ENCODE results near the gene FGF2. TPM values are rescaled to one million over a fixed set of nuclear protein-coding genes. Genes with fewer than 3 reads are reported as not detected.
"Not testable (repeated sequence)": the region's sequence is repeated elsewhere in the genome, so short reads cannot be mapped to it uniquely, and the experiment has no call there.

Gene FGF2
- total RNA-seq, 1 experiment from 2014 or later, result 99.0 TPM

GRCh38 chr4:122865425-122865824, 38.8 kb downstream of the FGF2 start:
- Mint-ChIP-seq H3K27ac (no peak overlapping the region), H3K27me3 (ENCODE audit: low read depth) (no peaks in the 10 kb centered on the region), H3K4me3 (no peak overlapping the region), H3K36me3 (ENCODE audit: insufficient read depth in 1 of 3, low read depth in 3 of 3) (peaks cover 14 to 27% (median 17%) of the 10 kb centered on the region in 3 experiments), H3K4me1 (peaks cover 50 to 53% of the 10 kb centered on the region in 2 experiments), H3K9me3 (peaks cover 3 to 10% of the 10 kb centered on the region in 2 experiments; a peak in 4 of 5 replicates)
- no peak overlapping the region for H2AK5ac ChIP-seq (ENCODE audit: insufficient read length, low read length)
- H3K4ac ChIP-seq (ENCODE audit: low read depth, low read length), result no peak overlapping the region
- H4K91ac ChIP-seq (ENCODE audit: insufficient read length, low read depth, low read length), result no peak overlapping the region
- peaks cover 61% of the 10 kb centered on the region; the same call in 1 of the 2 replicates for H3K79me2 ChIP-seq (ENCODE audit: insufficient read depth, low read length)
- no peak overlapping the region for H2BK120ac ChIP-seq (ENCODE audit: low read depth, low read length, poor library complexity, severe bottlenecking)
- H3K18ac ChIP-seq (ENCODE audit: insufficient read length, low read depth, low read length), result no peak overlapping the region
- H3K9ac ChIP-seq (ENCODE audit: extremely low read depth, insufficient read length, low read length), result no peak overlapping the region
- no peak overlapping the region for H2BK15ac ChIP-seq (ENCODE audit: low read depth, low read length)
- H3K4me1 ChIP-seq (ENCODE audit: insufficient read depth, low read length), result peaks cover 3% of the 10 kb centered on the region; the same call in 1 of the 2 replicates
- H3K14ac ChIP-seq (ENCODE audit: insufficient read depth, low read length), result no peak overlapping the region
- H2BK12ac ChIP-seq (ENCODE audit: insufficient read length, low read depth, low read length), result no peak overlapping the region
- no peak overlapping the region for H3K56ac ChIP-seq (ENCODE audit: insufficient read length, low read depth, low read length)
- WGBS (ENCODE audit: extremely low coverage, insufficient read length, low lambda C conversion rate), result no CpG with 5 or more reads among the region's 4 CpGs
- no peak for DNase-seq
- H3K4me2 ChIP-seq (ENCODE audit: insufficient read depth, insufficient read length, low read length), result no peak overlapping the region
- no peaks in the 10 kb centered on the region for H3K27me3 ChIP-seq (ENCODE audit: insufficient read depth, low read length)
- no peaks in the 10 kb centered on the region for H3K9me3 ChIP-seq (ENCODE audit: control insufficient read depth, low read depth, low read length)
- no peak overlapping the region for H3K27ac ChIP-seq (ENCODE audit: insufficient read length, low read depth, low read length)
- no peak overlapping the region for H4K5ac ChIP-seq (ENCODE audit: insufficient read length, low read depth, low read length)
- H4K20me1 ChIP-seq (ENCODE audit: control insufficient read depth, insufficient read depth, insufficient read length), result no peaks in the 10 kb centered on the region
- no peak overlapping the region for H2AFZ ChIP-seq (ENCODE audit: low read length)
- H3T11ph ChIP-seq (ENCODE audit: low read length), result no peak overlapping the region
- TF ChIP-seq, protein P1, sequence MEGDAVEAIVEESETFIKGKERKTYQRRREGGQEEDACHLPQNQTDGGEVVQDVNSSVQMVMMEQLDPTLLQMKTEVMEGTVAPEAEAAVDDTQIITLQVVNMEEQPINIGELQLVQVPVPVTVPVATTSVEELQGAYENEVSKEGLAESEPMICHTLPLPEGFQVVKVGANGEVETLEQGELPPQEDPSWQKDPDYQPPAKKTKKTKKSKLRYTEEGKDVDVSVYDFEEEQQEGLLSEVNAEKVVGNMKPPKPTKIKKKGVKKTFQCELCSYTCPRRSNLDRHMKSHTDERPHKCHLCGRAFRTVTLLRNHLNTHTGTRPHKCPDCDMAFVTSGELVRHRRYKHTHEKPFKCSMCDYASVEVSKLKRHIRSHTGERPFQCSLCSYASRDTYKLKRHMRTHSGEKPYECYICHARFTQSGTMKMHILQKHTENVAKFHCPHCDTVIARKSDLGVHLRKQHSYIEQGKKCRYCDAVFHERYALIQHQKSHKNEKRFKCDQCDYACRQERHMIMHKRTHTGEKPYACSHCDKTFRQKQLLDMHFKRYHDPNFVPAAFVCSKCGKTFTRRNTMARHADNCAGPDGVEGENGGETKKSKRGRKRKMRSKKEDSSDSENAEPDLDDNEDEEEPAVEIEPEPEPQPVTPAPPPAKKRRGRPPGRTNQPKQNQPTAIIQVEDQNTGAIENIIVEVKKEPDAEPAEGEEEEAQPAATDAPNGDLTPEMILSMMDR (conservative IDR thresholded peaks at IDR 0.05), result no peak
- no peaks in the 10 kb centered on the region for H3K23me2 ChIP-seq (ENCODE audit: insufficient read length, low read depth, low read length, poor library complexity, severe bottlenecking)
- no peak overlapping the region for H4K8ac ChIP-seq (replicated peaks; ENCODE audit: insufficient read length, low read depth, low read length)
- H2BK5ac ChIP-seq (ENCODE audit: insufficient read length, low read length), result no peak overlapping the region
- no peak overlapping the region for H2BK20ac ChIP-seq (ENCODE audit: low read depth, low read length, poor library complexity, severe bottlenecking)
- no peak overlapping the region for H3K23ac ChIP-seq (ENCODE audit: insufficient read length, low read depth, low read length)
- peaks cover 2% of the 10 kb centered on the region for H3K79me1 ChIP-seq (ENCODE audit: insufficient read depth, low read depth, low read length, poor library complexity, severe bottlenecking)

DNA sequence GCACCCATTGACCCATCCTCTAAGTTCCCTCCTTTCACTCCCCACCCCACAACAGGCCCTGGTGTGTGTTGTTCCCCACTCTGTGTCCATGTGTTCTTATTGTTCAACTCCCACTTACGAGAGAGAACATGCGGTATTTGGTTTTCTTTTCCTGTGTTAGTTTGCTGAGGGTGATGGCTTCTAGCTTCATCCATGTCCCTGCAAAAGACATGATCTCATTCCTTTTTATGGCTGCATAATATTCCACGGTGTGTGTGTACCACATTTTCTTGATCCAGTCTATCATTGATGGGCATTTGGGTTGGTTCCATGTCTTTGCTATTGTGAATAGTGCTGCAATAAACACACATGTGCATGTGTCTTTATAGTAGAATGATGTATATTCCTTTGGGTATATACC, 41.6 kb downstream of the FGF2 start:
- H4K20me1 ChIP-seq (ENCODE audit: control insufficient read depth, insufficient read depth, insufficient read length); H3K14ac ChIP-seq (ENCODE audit: insufficient read depth, low read length); H3K4me2 ChIP-seq (ENCODE audit: insufficient read depth, insufficient read length, low read length); H3K27me3 ChIP-seq (ENCODE audit: insufficient read depth, low read length); H4K91ac ChIP-seq (ENCODE audit: insufficient read length, low read depth, low read length); H2AK5ac ChIP-seq (ENCODE audit: insufficient read length, low read length); H3K18ac ChIP-seq (ENCODE audit: insufficient read length, low read depth, low read length); H4K8ac ChIP-seq (replicated peaks; ENCODE audit: insufficient read length, low read depth, low read length); H3K27me3 Mint-ChIP-seq (ENCODE audit: low read depth); H3K79me1 ChIP-seq (ENCODE audit: insufficient read depth, low read depth, low read length, poor library complexity, severe bottlenecking); H2BK120ac ChIP-seq (ENCODE audit: low read depth, low read length, poor library complexity, severe bottlenecking); H3K23ac ChIP-seq (ENCODE audit: insufficient read length, low read depth, low read length); DNase-seq; H3K9me3 Mint-ChIP-seq; H3K4me3 Mint-ChIP-seq; H3K23me2 ChIP-seq (ENCODE audit: insufficient read length, low read depth, low read length, poor library complexity, severe bottlenecking); H2BK5ac ChIP-seq (ENCODE audit: insufficient read length, low read length); H3T11ph ChIP-seq (ENCODE audit: low read length); H3K27ac ChIP-seq (ENCODE audit: insufficient read length, low read depth, low read length); H3K27ac Mint-ChIP-seq; H3K9me3 ChIP-seq (ENCODE audit: control insufficient read depth, low read depth, low read length); H2AFZ ChIP-seq (ENCODE audit: low read length); H3K4me1 ChIP-seq (ENCODE audit: insufficient read depth, low read length); H2BK12ac ChIP-seq (ENCODE audit: insufficient read length, low read depth, low read length); H3K56ac ChIP-seq (ENCODE audit: insufficient read length, low read depth, low read length); H3K4ac ChIP-seq (ENCODE audit: low read depth, low read length); H2BK15ac ChIP-seq (ENCODE audit: low read depth, low read length); H2BK20ac ChIP-seq (ENCODE audit: low read depth, low read length, poor library complexity, severe bottlenecking); H3K9ac ChIP-seq (ENCODE audit: extremely low read depth, insufficient read length, low read length); H4K5ac ChIP-seq (ENCODE audit: insufficient read length, low read depth, low read length): not testable (repeated sequence)
- no CpG with 5 or more reads among the region's 3 CpGs for WGBS (ENCODE audit: extremely low coverage, insufficient read length, low lambda C conversion rate)
- peaks cover 55% of the 10 kb centered on the region; the same call in 1 of the 2 replicates for H3K79me2 ChIP-seq (ENCODE audit: insufficient read depth, low read length)
- H3K4me1 Mint-ChIP-seq, result peaks cover 51 to 58% of the 10 kb centered on the region in 2 experiments
- peaks cover 31 to 48% (median 37%) of the 10 kb centered on the region in 3 experiments for H3K36me3 Mint-ChIP-seq (ENCODE audit: insufficient read depth in 1 of 3, low read depth in 3 of 3)

Measured in H9 (cell line).